Stomach smooth muscle (tissue), 2 donors: ENCODE results near the gene IPO9.
A peak's percentile ranks its signal among the peaks of the same experiment; 100 is the strongest.

Experiments used
- H3K27ac ChIP-seq: one replicate; pipeline ENCODE4 v1.7.0; 2013; ENCODE audit warnings: mild to moderate bottlenecking, low read length, inconsistent platforms
- H3K27me3 ChIP-seq, 2 donors: one replicate each; pipeline ENCODE4 v1.7.0; 2013; ENCODE audit warnings: low read length in 2 of 2; ENCODE audit not compliant: insufficient read depth in 2 of 2, control insufficient read depth in 1 of 2
- H3K36me3 ChIP-seq, 2 donors: one replicate each; pipeline ENCODE4 v1.7.0; 2013; ENCODE audit warnings: low read length in 2 of 2; ENCODE audit not compliant: control insufficient read depth in 2 of 2, insufficient read depth in 2 of 2
- H3K4me1 ChIP-seq: one replicate; pipeline ENCODE4 v1.7.0; 2013; ENCODE audit warnings: low read length; ENCODE audit not compliant: control insufficient read depth, insufficient read depth
- H3K4me3 ChIP-seq, 2 donors: one replicate each; pipeline ENCODE4 v1.7.0; 2013; ENCODE audit warnings: low read length in 2 of 2
- H3K9ac ChIP-seq, 2 donors: one replicate each; pipeline ENCODE4 v1.7.0; 2013; ENCODE audit warnings: low read length in 2 of 2, mild to moderate bottlenecking in 1 of 2
- H3K9me3 ChIP-seq, 2 donors: one replicate each; pipeline ENCODE4 v1.7.0; 2013; ENCODE audit warnings: low read length in 2 of 2; ENCODE audit not compliant: control insufficient read depth in 2 of 2
- donor health status: healthy.
- donor health status: Pancreatic carcinoma.

The IPO9 gene

DNA sequence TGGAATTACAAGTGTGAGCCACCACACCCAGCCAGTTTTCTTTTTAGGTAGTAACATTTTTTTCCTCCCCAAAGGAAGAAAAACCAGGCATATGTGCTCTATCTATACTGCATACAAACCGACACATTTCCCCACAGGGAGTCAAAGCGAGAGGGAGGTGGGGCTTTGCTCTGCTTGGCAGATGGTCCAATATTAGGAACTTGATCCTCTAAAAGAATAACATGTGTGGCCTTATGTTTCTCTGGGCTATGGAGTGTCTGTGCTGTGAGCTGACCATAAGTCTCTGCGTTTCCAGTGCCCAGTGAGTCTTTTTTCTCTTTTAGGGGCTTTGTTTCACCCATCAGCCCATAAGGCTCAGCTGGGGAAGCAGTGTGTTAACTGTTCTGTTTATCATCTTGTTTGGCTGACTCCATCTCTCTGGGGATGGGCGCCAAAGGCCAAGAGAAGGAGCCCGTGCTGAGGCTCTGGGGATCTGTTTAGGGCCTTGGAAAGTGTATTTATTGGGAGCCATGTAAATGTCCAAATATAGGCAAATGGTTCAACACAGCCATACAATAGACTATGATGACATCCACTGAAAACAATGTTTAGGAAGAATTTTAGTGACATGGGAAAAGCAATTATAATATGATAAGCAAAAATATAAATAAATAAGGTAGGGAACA, 97.2 kb downstream of the IPO9 start:
- Histone ChIP-seq H3K27ac (peak overlapping the region; percentile 76), H3K4me3 (peak overlapping the region in 1 of 2 donors; percentile 8), H3K4me1 (peaks cover 59% of the 10 kb centered on the region), H3K9me3 (no peaks in the 10 kb centered on the region), H3K27me3 (no peaks in the 10 kb centered on the region), H3K36me3 (peaks cover 27 to 32% of the 10 kb centered on the region in 2 donors), H3K9ac (peak overlapping the region in 1 of 2 donors; percentile 5)

DNA sequence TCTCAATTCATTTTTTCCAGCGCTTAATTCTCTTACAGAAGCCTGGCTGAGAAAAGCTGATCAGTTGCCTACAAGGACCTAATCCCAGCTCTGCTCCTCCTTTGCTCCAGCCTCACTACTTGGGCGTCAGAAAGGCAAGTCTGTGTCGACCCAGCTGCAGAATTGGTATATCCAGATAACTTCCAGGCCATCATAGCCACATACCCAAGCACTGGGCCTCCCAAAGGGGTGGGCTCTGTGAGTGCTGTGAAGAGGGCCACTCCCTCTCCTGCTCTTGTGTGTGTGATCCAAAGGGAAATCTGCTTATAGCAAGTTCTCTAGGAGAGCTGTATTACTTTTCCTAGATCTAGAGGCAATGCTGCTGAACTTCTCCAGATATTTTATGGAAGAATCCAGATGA, 99.3 kb downstream of the IPO9 start:
- H3K27ac ChIP-seq, result peak overlapping the region; percentile 41
- H3K36me3 ChIP-seq, result peaks cover 29 to 43% of the 10 kb centered on the region in 2 donors
- no peaks in the 10 kb centered on the region for H3K27me3 ChIP-seq
- H3K9me3 ChIP-seq, result no peaks in the 10 kb centered on the region
- no peak overlapping the region for H3K4me3 ChIP-seq
- H3K9ac ChIP-seq, result no peak overlapping the region
- peaks cover 56% of the 10 kb centered on the region for H3K4me1 ChIP-seq

DNA sequence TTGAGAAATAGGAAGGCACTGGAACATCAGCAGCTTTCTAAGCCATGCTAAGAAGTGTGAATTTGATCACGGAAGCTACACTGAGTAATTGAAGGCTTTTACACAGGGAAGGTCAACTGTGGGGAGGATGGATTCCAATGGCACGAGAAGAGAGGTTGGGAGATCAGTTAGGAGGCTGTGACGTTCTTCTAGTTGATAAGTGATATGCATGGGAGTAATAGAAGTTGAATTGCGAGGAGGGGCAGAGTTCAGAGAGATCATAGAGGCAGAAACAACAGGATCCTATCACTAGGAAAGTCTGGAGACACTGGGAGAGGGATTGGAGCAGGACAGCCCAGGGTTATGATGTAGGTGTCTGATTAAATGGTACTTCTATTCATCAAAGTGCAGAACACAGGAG, 101.2 kb downstream of the IPO9 start:
- Histone ChIP-seq H3K36me3 (peaks cover 32 to 44% of the 10 kb centered on the region in 2 donors), H3K4me1 (peaks cover 57% of the 10 kb centered on the region), H3K9me3 (no peaks in the 10 kb centered on the region), H3K27me3 (no peaks in the 10 kb centered on the region), H3K9ac (no peak overlapping the region), H3K4me3 (no peak overlapping the region), H3K27ac (peak overlapping the region; percentile 69)

DNA sequence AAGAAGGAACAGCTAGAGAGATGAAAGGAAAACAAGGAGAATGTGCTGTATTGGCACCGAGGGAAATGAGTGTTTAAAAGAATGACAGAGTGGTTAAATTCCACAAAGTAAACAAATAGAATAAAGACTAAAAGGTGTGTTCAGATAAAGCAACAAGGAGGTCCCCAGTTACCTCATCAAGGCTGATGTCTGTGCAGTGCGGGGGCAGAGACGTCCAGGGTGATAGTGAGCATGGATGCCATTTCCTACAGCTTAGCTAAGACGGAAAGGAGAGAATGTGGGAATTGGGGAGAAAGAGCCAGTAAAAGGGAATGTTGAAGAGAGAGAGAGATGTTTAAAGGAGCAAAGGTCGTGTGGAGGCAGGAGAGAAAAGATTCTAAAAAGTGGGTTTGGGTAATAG, 101.8 kb downstream of the IPO9 start:
- Histone ChIP-seq H3K9ac (no peak overlapping the region), H3K9me3 (no peaks in the 10 kb centered on the region), H3K4me1 (peaks cover 54% of the 10 kb centered on the region), H3K36me3 (peaks cover 32 to 42% of the 10 kb centered on the region in 2 donors), H3K27me3 (no peaks in the 10 kb centered on the region), H3K4me3 (peak overlapping the region in 1 of 2 donors; percentile 8), H3K27ac (peak overlapping the region; percentile 69)
